PC-9 (cell line): ENCODE data around the gene TOPORS.

Experiments used
- CTCF ChIP-seq: fragments of 200-600 bp; sonication (generic); conservative IDR thresholded peaks from 2 replicates; pipeline ENCODE4 v1.6.1; 2017; ENCODE audit warnings: mixed run types, antibody characterized with exemption, mild to moderate bottlenecking, moderate library complexity
- EZH2 ChIP-seq: fragments of 200-600 bp; sonication (generic); IDR thresholded peaks from 2 replicates; pipeline ENCODE4 v1.8.0; 2017; ENCODE audit warnings: antibody characterized with exemption, low read depth

GRCh38 chr9:32501868-32502267, 50.5 kb downstream of the TOPORS start:
- TF ChIP-seq CTCF (no peak), EZH2 (no peak)
